Measurements from ENCODE around the gene HOXA2. TPM values are rescaled to one million over a fixed set of nuclear protein-coding genes. Genes with fewer than 3 reads are reported as not detected.
A peak's percentile ranks its signal among the peaks of the same experiment; 100 is the strongest.

The HOXA2 gene
- total RNA-seq, 4 donors from 2014 or later = 1.8 to 6.5 TPM; not detected in 2

- Histone ChIP-seq H3K27me3 (no peaks in the 10 kb centered on the region), H3K4me1 (no peaks in the 10 kb centered on the region), H3K9me3 (no peaks in the 10 kb centered on the region), H3K27ac (no peak overlapping the region), H3K36me3 (no peaks in the 10 kb centered on the region), H3K4me3 (no peak overlapping the region)
- TF ChIP-seq CTCF (IDR thresholded peaks at IDR 0.05) (no peak), POLR2A (IDR thresholded peaks at IDR 0.05) (no peak)
- intact Hi-C loops (cut with DNase I; ENCODE audit: low total_unique reads) = no loop called here
- DNase-seq = no peak
Measured at GRCh38 chr7:27126596-27127327, 24.3 kb upstream of the HOXA2 start.

- Histone ChIP-seq H3K27ac (no peak overlapping the region), H3K27me3 (no peaks in the 10 kb centered on the region), H3K36me3 (no peaks in the 10 kb centered on the region), H3K4me1 (no peaks in the 10 kb centered on the region), H3K9me3 (no peaks in the 10 kb centered on the region), H3K4me3 (no peak overlapping the region)
- DNase-seq = no peak
- intact Hi-C loops (cut with DNase I; ENCODE audit: low total_unique reads) = no loop called here
- TF ChIP-seq CTCF (IDR thresholded peaks at IDR 0.05) (no peak), POLR2A (IDR thresholded peaks at IDR 0.05) (no peak)
Measured at GRCh38 chr7:27125986-27126394, 23.5 kb upstream of the HOXA2 start.

GRCh38 chr7:27124902-27125689 lies 22.6 kb upstream of the HOXA2 start:
- Histone ChIP-seq H3K27me3 (no peaks in the 10 kb centered on the region), H3K27ac (peak overlapping the region in 1 of 2 donors; percentile 39), H3K4me3 (no peak overlapping the region), H3K9me3 (no peaks in the 10 kb centered on the region), H3K4me1 (no peaks in the 10 kb centered on the region), H3K36me3 (no peaks in the 10 kb centered on the region)
- TF ChIP-seq POLR2A (IDR thresholded peaks at IDR 0.05) = no peak
- TF ChIP-seq CTCF (IDR thresholded peaks at IDR 0.05) = no peak
- intact Hi-C loops (cut with DNase I; ENCODE audit: low total_unique reads) = no loop called here
- DNase-seq = no peak

- TF ChIP-seq POLR2A (IDR thresholded peaks at IDR 0.05) (no peak), CTCF (IDR thresholded peaks at IDR 0.05) (no peak)
- peak; percentile 64 to 80 for DNase-seq
- Histone ChIP-seq H3K4me1 (no peaks in the 10 kb centered on the region), H3K4me3 (no peak overlapping the region), H3K27ac (peak overlapping the region in 1 of 2 donors; percentile 39), H3K36me3 (no peaks in the 10 kb centered on the region), H3K9me3 (no peaks in the 10 kb centered on the region), H3K27me3 (no peaks in the 10 kb centered on the region)
- intact Hi-C loops (cut with DNase I; ENCODE audit: low total_unique reads) = no loop called here
Measured at GRCh38 chr7:27124096-27124901, 21.8 kb upstream of the HOXA2 start.
